Heart right ventricle (tissue), 16 donors: ENCODE results near the gene SPAG17. TPM values are rescaled to one million over a fixed set of nuclear protein-coding genes. Genes with fewer than 3 reads are reported as not detected.

Source experiments
- ATAC-seq, 8 donors: fragments of 200-7000 bp; cut with Tn5 transposase; one replicate each; pipeline ENCODE4 v1.9.1; 2020; ENCODE audit warnings: mild to moderate bottlenecking in 8 of 8, moderate library complexity in 8 of 8, moderate number of reproducible peaks in 1 of 8
- DNase-seq, 2 donors: peaks; one replicate each; pipeline ENCODE4 v3.0.0-alpha.2; 2020
- H3K27ac ChIP-seq, 10 donors: fragments of 200-600 bp; sonication (generic) in 2 of 10; one replicate each; pipeline versions ENCODE4 v1.5.0 to v1.8.0; 2020 to 2022; ENCODE audit warnings: mild to moderate bottlenecking in 3 of 10
- H3K27me3 ChIP-seq, 7 donors: fragments of 200-600 bp; one replicate each; pipeline ENCODE4 v1.8.0; 2021 to 2022; ENCODE audit warnings: mild to moderate bottlenecking in 2 of 7
- H3K36me3 ChIP-seq, 9 donors: fragments of 200-600 bp; sonication (generic) in 1 of 9; one replicate each; pipeline versions ENCODE4 v1.5.0 to v1.8.0; 2020 to 2022; ENCODE audit warnings: mild to moderate bottlenecking in 2 of 9
- H3K4me1 ChIP-seq, 9 donors: fragments of 200-600 bp; sonication (generic) in 1 of 9; one replicate each; pipeline versions ENCODE4 v1.5.0 to v1.8.0; 2020 to 2022; ENCODE audit warnings: mild to moderate bottlenecking in 4 of 9
- H3K4me3 ChIP-seq, 10 donors: fragments of 200-600 bp; sonication (generic) in 2 of 10; one replicate each; pipeline versions ENCODE4 v1.5.0 to v1.8.0; 2020 to 2022; ENCODE audit warnings: mild to moderate bottlenecking in 7 of 10, moderate library complexity in 2 of 10
- H3K9me3 ChIP-seq, 11 donors: fragments of 200-600 bp in 10 of 11; sonication (generic) in 2 of 11; one replicate each; pipeline versions ENCODE4 v1.5.0 to v1.8.0; 2013 to 2022; ENCODE audit warnings: mild to moderate bottlenecking in 2 of 11, control low read depth in 1 of 11, moderate library complexity in 1 of 11
- WGBS, 2 donors: extraction: QIAGEN DNeasy Blood & Tissue Kit; methylation state at CpG; one replicate each; pipeline ENCODE4 v1.1.7; 2013; ENCODE audit warnings: inconsistent platforms in 1 of 2; 5-methylcytosine and 5-hydroxymethylcytosine counted together
- intact Hi-C, 10 donors: fragments of 100-400 bp; cut with DNase I; formaldehyde crosslinking; loops; one replicate each; pipeline versions ENCODE4 v1.11.1 to v1.14.2; 2022
- polyA plus RNA-seq, 2 donors: library from polyadenylated mRNA; stranded (reverse); fragments of 200-250 nt; gene quantifications; one replicate each; pipeline ENCODE4 v1.2.3, GENCODE V29; 2013
- total RNA-seq, 10 donors: library from RNA; stranded (reverse); fragmentation: NEBNext Ultra II Directional in 3 of 10; extraction: Animal tissue kit (Norgen Biotek cat#: 25700) in 3 of 10; gene quantifications; one replicate each; pipeline versions ENCODE4 v1.2.1 to v1.2.4, GENCODE V29; 2021 to 2023
- TF ChIP-seq, protein P1 (sequence below), 9 donors: fragments of 200-600 bp; sonication (generic) in 2 of 9; IDR thresholded peaks; one replicate each; pipeline versions ENCODE4 v1.5.0 to v1.8.0; 2021 to 2022; ENCODE audit warnings: antibody characterized with exemption in 9 of 9, mild to moderate bottlenecking in 5 of 9, moderate library complexity in 1 of 9
- donor health status: Arrhythmogenic right ventricular cardiomyopathy.
- donor health status: ischemic (EF 13 %, LVEDD 7.1; RV severe dilation, severe dysfunction).
- donor health status: healthy with polysubstance abuse.
- donor health status: DM: no; HTN: yes; CAD: no.
- donor health status: DM: no; HTN: no; CAD: no.
- donor health status: ischemic (EF 25% LVEDD 6.9; RV normal size, moderate dysfunction).
- donor health status: ischemic (EF 25% LVEDD 5.7; RV mildly dilated, moderate dysfunction).
- donor health status: healthy.
- donor health status: DM: yes; HTN: yes; CAD: no.
- donor health status: Ischemic cardiomyopathy.
- donor health status: ischemic (EF 35%, LVEDD 5.7; RV mildly dilated, moderate dysfunction).
- donor health status: nonischemic (EF 11% LVEDD 7.7; RV severe dilation, severe dysfunction).
- donor health status: DM: yes; HTN: yes; CAD: no.
- donor health status: PGD.
- donor health status: ischemic (EF 29% LVEDD 5.4; RV normal size, mild dysfunction).
- donor health status: nonischemic (EF 23%, LVEDD 6.1; RV moderate dilation, normal function).

The SPAG17 gene
- total and polyA plus RNA-seq, 12 donors: 0.01 to 0.06 TPM; not detected in 10

DNA sequence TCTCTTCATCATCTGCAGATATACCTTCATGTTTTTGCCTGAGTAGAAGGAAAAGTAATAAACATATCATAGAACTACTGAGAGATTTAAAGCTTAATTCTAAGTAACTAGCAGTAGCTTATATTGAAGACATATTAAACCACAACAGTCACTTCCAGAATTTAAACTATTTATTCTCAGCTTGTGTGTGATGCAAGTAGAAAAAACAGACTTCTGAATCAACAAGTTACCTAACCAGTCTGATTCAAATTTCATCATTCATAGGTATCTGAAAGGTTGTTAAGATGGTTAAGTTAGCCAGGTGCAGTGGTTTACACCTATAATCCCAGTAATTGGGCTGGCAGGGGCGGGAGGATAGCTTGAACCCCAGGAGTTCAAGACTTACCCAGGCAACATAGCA, 41.9 kb downstream of the SPAG17 start:
- H3K27me3 ChIP-seq: no peaks in the 10 kb centered on the region
- intact Hi-C loops: no loop called here
- TF ChIP-seq, protein P1, sequence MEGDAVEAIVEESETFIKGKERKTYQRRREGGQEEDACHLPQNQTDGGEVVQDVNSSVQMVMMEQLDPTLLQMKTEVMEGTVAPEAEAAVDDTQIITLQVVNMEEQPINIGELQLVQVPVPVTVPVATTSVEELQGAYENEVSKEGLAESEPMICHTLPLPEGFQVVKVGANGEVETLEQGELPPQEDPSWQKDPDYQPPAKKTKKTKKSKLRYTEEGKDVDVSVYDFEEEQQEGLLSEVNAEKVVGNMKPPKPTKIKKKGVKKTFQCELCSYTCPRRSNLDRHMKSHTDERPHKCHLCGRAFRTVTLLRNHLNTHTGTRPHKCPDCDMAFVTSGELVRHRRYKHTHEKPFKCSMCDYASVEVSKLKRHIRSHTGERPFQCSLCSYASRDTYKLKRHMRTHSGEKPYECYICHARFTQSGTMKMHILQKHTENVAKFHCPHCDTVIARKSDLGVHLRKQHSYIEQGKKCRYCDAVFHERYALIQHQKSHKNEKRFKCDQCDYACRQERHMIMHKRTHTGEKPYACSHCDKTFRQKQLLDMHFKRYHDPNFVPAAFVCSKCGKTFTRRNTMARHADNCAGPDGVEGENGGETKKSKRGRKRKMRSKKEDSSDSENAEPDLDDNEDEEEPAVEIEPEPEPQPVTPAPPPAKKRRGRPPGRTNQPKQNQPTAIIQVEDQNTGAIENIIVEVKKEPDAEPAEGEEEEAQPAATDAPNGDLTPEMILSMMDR (IDR thresholded peaks at IDR 0.05): no peak
- H3K27ac ChIP-seq: no peak overlapping the region
- ATAC-seq (no peak), DNase-seq (no peak)
- H3K4me1 ChIP-seq: no peaks in the 10 kb centered on the region
- WGBS, 2 donors: 74 to 87% methylated on average over 1 of the region's 1 CpG
- no peaks in the 10 kb centered on the region for H3K9me3 ChIP-seq
- H3K36me3 ChIP-seq: no peaks in the 10 kb centered on the region
- H3K4me3 ChIP-seq: no peak overlapping the region

DNA sequence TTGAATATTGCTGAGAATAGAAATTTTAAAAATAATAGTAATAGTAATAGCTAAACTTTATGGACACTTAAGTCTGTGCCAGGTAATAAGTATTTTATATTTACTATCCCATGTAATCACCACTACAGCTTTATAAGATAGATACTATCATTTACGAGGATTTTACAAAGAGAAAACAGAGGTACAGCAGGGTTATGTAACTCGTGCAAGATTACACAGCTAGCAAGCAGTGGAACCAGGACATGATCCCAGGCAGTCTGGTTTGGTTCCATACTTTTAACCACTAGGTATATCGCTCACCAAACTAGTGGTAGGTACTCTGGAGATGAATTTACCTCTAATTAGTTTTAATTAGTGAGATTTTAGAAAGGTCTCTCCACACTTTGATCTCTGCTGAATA, 42.5 kb downstream of the SPAG17 start:
- intact Hi-C loops: no loop called here
- 79 to 81% methylated on average over 3 of the region's 3 CpGs for WGBS, 2 donors
- Histone ChIP-seq H3K27me3 (no peaks in the 10 kb centered on the region), H3K9me3 (no peaks in the 10 kb centered on the region), H3K4me3 (no peak overlapping the region), H3K36me3 (no peaks in the 10 kb centered on the region), H3K27ac (no peak overlapping the region), H3K4me1 (no peaks in the 10 kb centered on the region)
- no peak for DNase-seq
- ATAC-seq: no peak
- TF ChIP-seq, protein P1 (IDR thresholded peaks at IDR 0.05): no peak

DNA sequence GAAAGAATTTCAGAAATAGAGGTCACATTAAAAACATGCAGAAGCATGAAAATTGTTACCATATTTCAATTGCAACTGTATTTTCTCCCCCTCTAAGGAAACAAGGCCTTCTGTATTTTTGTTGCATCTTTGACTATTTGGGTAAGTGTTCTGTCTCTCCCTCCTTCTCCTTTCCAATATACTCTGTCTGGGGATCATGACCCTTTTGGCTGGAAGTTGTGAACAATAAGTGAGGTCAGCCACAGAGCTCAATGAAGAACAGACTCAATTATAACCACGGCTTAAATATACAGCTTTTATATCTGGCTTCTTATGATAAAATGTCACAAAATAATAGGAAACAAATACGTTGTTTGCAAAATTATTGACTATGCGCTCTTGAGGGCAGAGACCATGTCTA, 47.1 kb downstream of the SPAG17 start:
- intact Hi-C loops: no loop called here
- TF ChIP-seq, protein P1 (IDR thresholded peaks at IDR 0.05): no peak

DNA sequence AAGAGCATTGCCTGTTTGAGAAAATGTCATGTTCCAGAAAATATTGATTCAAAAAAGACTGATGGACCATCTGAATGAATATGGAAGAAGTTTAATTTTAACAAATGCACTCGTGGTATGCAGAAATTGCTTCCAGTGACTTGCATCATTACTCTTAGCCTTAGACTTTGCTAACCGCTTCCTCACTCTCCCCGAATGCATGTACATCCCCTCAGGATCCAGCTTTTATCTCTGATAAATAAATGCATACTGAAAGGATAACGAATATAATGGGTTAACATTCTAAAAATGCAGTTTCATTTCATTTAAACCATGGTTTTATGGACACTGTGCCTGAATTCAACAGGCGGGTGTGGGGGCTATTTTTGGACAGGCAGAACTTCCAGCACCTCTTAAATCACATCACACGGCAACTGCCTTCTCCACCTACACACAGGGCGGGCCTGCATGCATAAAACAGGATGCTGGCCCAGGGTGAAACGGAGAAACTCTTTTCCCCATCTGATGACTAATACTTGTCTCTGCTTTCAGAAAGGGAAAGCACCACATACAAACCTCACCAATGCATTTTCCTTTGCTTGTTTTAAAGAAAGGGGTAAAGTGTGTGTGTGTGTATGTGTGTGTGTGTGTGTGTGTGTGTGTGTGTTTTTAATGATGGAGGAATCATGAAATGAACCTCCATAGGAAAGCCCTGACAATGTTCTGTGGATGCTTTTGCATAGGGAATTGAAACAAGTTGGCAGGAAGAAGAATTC, 48.7 kb downstream of the SPAG17 start:
- Histone ChIP-seq H3K4me1 (no peaks in the 10 kb centered on the region), H3K36me3 (no peaks in the 10 kb centered on the region), H3K27me3 (peaks cover 0 to 4% (median 0%) of the 10 kb centered on the region in 7 donors), H3K9me3 (no peaks in the 10 kb centered on the region), H3K27ac (no peak overlapping the region), H3K4me3 (no peak overlapping the region)
- ATAC-seq (peak in 1 of 8 donors; percentile 62), DNase-seq (no peak)
- 38 to 43% methylated on average over 8 of the region's 8 CpGs for WGBS, 2 donors
- TF ChIP-seq, protein P1 (IDR thresholded peaks at IDR 0.05): no peak
- intact Hi-C loops: no loop called here

More for the DNA sequence above, 47.1 kb downstream of the SPAG17 start:
- H3K36me3 ChIP-seq: no peaks in the 10 kb centered on the region
- H3K27me3 ChIP-seq: peaks cover 0 to 4% (median 0%) of the 10 kb centered on the region in 7 donors
- no peak overlapping the region for H3K4me3 ChIP-seq
- no peak for DNase-seq
- H3K4me1 ChIP-seq: no peaks in the 10 kb centered on the region
- H3K9me3 ChIP-seq: no peaks in the 10 kb centered on the region
- WGBS, 2 donors: 89 to 90% methylated on average over 3 of the region's 3 CpGs
- ATAC-seq: no peak
- H3K27ac ChIP-seq: no peak overlapping the region
